Measurements from ENCODE around the gene LSAMP. TPM values are rescaled to one million over a fixed set of nuclear protein-coding genes. Genes with fewer than 3 reads are reported as not detected.

Gene LSAMP
- total RNA-seq, 2 donors from 2014 or later = 1.1 to 5.9 TPM

DNA sequence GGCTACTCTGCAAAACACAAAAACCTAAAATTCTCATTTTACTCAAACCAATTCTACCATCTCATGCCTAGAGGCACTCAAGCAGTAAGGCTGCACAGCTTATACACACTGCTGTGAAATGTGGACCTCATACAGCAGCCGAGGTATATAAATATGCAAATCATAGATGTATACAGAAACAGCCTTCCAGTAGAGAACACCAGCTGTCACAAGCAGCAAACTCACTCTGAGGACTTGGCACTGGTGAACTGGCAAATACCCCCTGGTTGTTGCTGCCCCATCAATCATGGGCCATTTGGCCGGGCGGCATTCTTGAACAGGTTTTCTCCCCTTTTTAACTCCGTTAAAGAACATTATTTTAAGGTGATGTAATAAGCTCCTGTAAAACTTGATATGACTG is 378.0 kb downstream of the LSAMP start:
- intact Hi-C loops (cut with DNase I) = no loop called here
- H3K9me3 ChIP-seq = no peaks in the 10 kb centered on the region
- TF ChIP-seq, protein P1, sequence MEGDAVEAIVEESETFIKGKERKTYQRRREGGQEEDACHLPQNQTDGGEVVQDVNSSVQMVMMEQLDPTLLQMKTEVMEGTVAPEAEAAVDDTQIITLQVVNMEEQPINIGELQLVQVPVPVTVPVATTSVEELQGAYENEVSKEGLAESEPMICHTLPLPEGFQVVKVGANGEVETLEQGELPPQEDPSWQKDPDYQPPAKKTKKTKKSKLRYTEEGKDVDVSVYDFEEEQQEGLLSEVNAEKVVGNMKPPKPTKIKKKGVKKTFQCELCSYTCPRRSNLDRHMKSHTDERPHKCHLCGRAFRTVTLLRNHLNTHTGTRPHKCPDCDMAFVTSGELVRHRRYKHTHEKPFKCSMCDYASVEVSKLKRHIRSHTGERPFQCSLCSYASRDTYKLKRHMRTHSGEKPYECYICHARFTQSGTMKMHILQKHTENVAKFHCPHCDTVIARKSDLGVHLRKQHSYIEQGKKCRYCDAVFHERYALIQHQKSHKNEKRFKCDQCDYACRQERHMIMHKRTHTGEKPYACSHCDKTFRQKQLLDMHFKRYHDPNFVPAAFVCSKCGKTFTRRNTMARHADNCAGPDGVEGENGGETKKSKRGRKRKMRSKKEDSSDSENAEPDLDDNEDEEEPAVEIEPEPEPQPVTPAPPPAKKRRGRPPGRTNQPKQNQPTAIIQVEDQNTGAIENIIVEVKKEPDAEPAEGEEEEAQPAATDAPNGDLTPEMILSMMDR (IDR thresholded peaks at IDR 0.05) = no peak

DNA sequence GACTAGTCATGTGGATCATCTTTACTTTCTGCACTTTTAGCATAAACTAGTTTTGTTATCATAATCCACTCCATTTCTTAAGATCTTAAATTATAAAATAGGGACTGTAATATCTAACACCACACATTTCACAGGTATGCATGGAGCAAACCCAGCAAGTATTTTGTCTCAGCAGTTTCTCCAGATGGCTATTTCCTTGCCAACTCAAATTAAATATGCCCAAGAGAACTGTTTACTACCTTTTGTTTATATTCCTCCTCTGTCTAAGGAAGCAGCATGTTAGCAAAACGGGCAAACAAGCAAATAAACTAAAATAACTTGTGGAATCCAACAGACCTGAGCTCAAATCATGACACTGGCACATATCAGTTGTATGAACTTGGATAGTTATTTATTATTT is 379.8 kb downstream of the LSAMP start:
- no peak overlapping the region for H3K27ac ChIP-seq
- intact Hi-C loops (cut with DNase I) = no loop called here
- H3K36me3 ChIP-seq = no peaks in the 10 kb centered on the region
- H3K27me3 ChIP-seq = no peaks in the 10 kb centered on the region
- H3K9ac ChIP-seq (ENCODE audit: low read depth in 2 of 2, low read length in 2 of 2) = no peak overlapping the region
- H3K9me3 ChIP-seq = no peaks in the 10 kb centered on the region
- no peak overlapping the region for H3K4me3 ChIP-seq
- no peaks in the 10 kb centered on the region for H3K4me1 ChIP-seq
- TF ChIP-seq, protein P1 (IDR thresholded peaks at IDR 0.05) = no peak
- no peak for DNase-seq

More for the DNA sequence above, 378.0 kb downstream of the LSAMP start:
- Histone ChIP-seq H3K9ac (ENCODE audit: low read depth in 2 of 2, low read length in 2 of 2) (no peak overlapping the region), H3K4me3 (no peak overlapping the region), H3K27ac (no peak overlapping the region), H3K4me1 (no peaks in the 10 kb centered on the region), H3K27me3 (no peaks in the 10 kb centered on the region), H3K36me3 (no peaks in the 10 kb centered on the region)
- DNase-seq = no peak

DNA sequence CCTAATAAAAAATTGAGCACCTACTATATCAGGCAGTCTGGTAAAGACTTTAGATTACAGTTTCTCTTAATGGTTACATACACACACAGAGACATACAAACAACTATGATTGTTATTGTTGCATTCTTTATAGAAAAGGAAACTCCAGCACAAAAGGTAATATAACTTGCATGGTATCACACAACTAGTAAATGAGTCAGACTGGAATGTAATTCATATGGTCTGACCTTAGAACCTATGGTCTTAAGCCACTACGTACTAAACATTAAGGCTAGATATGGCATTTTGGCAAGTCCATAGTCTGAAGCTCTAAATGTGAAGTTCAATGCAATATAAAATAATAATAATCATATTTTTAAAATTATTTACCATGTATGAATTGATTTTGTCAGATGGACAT is 380.6 kb downstream of the LSAMP start:
- H3K4me3 ChIP-seq = no peak overlapping the region
- intact Hi-C loops (cut with DNase I) = no loop called here
- H3K9me3 ChIP-seq = no peaks in the 10 kb centered on the region
- H3K36me3 ChIP-seq = no peaks in the 10 kb centered on the region
- no peak overlapping the region for H3K9ac ChIP-seq (ENCODE audit: low read depth in 2 of 2, low read length in 2 of 2)
- DNase-seq = no peak
- TF ChIP-seq, protein P1 (IDR thresholded peaks at IDR 0.05) = no peak
- H3K27me3 ChIP-seq = no peaks in the 10 kb centered on the region
- H3K4me1 ChIP-seq = no peaks in the 10 kb centered on the region
- H3K27ac ChIP-seq = no peak overlapping the region

DNA sequence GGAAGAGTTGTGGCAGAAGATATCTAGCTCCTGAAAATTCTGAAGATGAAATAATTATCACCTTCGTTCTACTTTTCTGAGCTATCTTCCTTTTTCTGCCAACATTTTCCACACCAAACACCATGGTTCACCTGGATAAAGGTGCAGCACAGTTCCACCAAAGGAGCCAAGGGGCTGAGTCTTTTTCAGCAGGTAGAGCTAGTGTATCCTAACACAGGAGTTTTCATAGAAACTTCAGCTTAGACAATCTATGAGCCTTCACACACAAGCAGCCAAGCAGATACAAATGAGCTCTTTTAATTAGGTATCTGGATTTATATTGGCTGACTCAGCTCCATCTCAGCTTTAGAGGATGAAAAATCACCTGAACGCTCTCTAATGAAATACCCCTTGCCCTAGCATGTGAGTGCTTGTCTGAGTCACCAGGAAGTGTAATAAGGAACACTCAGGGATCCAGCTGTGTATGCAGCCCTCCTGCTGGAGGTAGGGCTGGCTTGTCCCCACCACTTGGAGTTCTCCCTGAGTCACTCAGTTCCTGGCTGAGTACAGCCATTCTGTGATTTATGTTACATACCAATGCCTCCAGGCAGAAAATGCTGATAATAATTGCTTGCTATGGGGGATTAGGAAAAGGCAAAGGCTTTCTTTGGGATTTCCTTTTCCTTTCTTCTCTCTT is 385.7 kb downstream of the LSAMP start:
- Histone ChIP-seq H3K27me3 (no peaks in the 10 kb centered on the region), H3K9me3 (no peaks in the 10 kb centered on the region), H3K9ac (ENCODE audit: low read depth in 2 of 2, low read length in 2 of 2) (no peak overlapping the region), H3K4me3 (no peak overlapping the region), H3K27ac (no peak overlapping the region), H3K4me1 (no peaks in the 10 kb centered on the region), H3K36me3 (no peaks in the 10 kb centered on the region)
- no peak for DNase-seq
- TF ChIP-seq, protein P1 (IDR thresholded peaks at IDR 0.05) = no peak
- intact Hi-C loops (cut with DNase I) = no loop called here

DNA sequence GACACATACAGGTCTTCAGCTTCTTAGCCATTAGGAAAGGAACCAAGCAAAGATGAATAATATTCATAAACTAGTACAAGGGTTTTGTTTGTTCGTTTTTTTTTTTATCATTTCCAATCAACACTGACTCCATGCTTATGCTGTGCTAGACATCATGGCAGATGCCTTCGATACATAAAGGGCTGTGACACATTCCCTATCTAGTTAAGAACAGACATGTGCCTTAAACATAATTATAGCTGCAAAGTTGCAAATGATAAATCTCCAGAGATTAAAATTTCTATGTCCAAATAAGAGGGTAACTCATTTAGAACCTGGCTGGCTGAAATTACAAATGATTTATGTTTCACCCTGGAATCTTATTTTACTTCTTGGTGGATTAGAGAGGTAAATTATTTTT is 386.4 kb downstream of the LSAMP start:
- TF ChIP-seq, protein P1 (IDR thresholded peaks at IDR 0.05) = no peak
- intact Hi-C loops (cut with DNase I) = no loop called here
- Histone ChIP-seq H3K27me3 (no peaks in the 10 kb centered on the region), H3K27ac (no peak overlapping the region), H3K4me3 (no peak overlapping the region), H3K36me3 (no peaks in the 10 kb centered on the region), H3K9ac (ENCODE audit: low read depth in 2 of 2, low read length in 2 of 2) (no peak overlapping the region), H3K9me3 (no peaks in the 10 kb centered on the region), H3K4me1 (no peaks in the 10 kb centered on the region)
- DNase-seq = no peak

Measured in colonic mucosa (tissue), 4 donors.